Karpas-422 (cell line): ENCODE measurements around the gene NTN5. TPM values are rescaled to one million over a fixed set of nuclear protein-coding genes. Genes with fewer than 3 reads are reported as not detected.
A peak's percentile ranks its signal among the peaks of the same experiment; 100 is the strongest.

Experiments
- DNase-seq: peaks from one replicate; pipeline ENCODE4 v3.0.0-alpha.2; 2015
- H2AFZ ChIP-seq: fragments of 200-600 bp; sonication (generic); 2 replicates; pipeline ENCODE4 v1.6.1; 2014; ENCODE audit warnings: antibody characterized with exemption, low read length, mixed read lengths
- H3K27ac ChIP-seq: fragments of 200-600 bp; sonication (generic); 2 replicates; pipeline ENCODE4 v1.5.1; 2014; ENCODE audit warnings: mild to moderate bottlenecking, low read length, moderate library complexity
- H3K27me3 ChIP-seq: fragments of 200-600 bp; sonication (generic); 2 replicates; pipeline ENCODE4 v1.6.1; 2014; ENCODE audit warnings: low read length, mixed read lengths
- H3K36me3 ChIP-seq: fragments of 200-600 bp; sonication (generic); 2 replicates; pipeline ENCODE4 v1.6.1; 2014; ENCODE audit warnings: low read length, mixed read lengths; ENCODE audit not compliant: insufficient read depth
- H3K4me1 ChIP-seq: fragments of 200-600 bp; sonication (generic); 2 replicates; pipeline ENCODE4 v1.6.1; 2014; ENCODE audit warnings: mild to moderate bottlenecking, low read length, mixed read lengths
- H3K4me2 ChIP-seq: fragments of 200-600 bp; sonication (generic); 2 replicates; pipeline ENCODE4 v1.6.1; 2014; ENCODE audit warnings: low read length, low read depth, mild to moderate bottlenecking; ENCODE audit not compliant: poor library complexity, severe bottlenecking
- H3K4me3 ChIP-seq: fragments of 200-600 bp; sonication (generic); 2 replicates; pipeline ENCODE4 v1.5.1; 2014; ENCODE audit warnings: mild to moderate bottlenecking, antibody characterized with exemption, low read length, mixed read lengths
- H3K79me2 ChIP-seq: fragments of 200-600 bp; sonication (generic); 2 replicates; pipeline ENCODE4 v1.6.1; 2014; ENCODE audit warnings: mild to moderate bottlenecking, low read length, mixed read lengths
- H3K9ac ChIP-seq: fragments of 200-600 bp; sonication (generic); 2 replicates; pipeline ENCODE4 v1.6.0; 2014; ENCODE audit warnings: low read length
- H3K9me2 ChIP-seq: fragments of 200-600 bp; sonication (generic), shearing (Covaris generic); replicated peaks from 2 replicates; pipeline ENCODE4 v1.6.0; 2014; ENCODE audit warnings: mild to moderate bottlenecking, low read length, moderate library complexity; ENCODE audit not compliant: insufficient read depth
- H3K9me3 ChIP-seq: fragments of 300-700, 200-600 bp; sonication (generic); 2 replicates; pipeline ENCODE4 v1.6.1; 2014; ENCODE audit warnings: low read length, mixed read lengths
- H4K20me1 ChIP-seq: fragments of 200-600 bp; sonication (generic); 2 replicates; pipeline ENCODE4 v1.6.1; 2014; ENCODE audit warnings: mild to moderate bottlenecking, antibody characterized with exemption, low read length, low read depth; ENCODE audit not compliant: insufficient read depth
- total RNA-seq: library from RNA; depleted of rRNA; stranded (reverse); fragments of >200 nt; shearing (Covaris generic); gene quantifications from 2 replicates; pipeline ENCODE4 v1.2.3, GENCODE V29; 2014; ENCODE audit warnings: low replicate concordance

The NTN5 gene
- total RNA-seq, 1 experiment from 2014 or later, result not detected

GRCh38 chr19:48669903-48670668, 2.7 kb downstream of the NTN5 start:
- Histone ChIP-seq H3K9ac (no peak overlapping the region), H3K9me3 (no peaks in the 10 kb centered on the region; the same call in 1 of the 2 replicates), H2AFZ (no peak overlapping the region), H3K27ac (no peak overlapping the region), H3K36me3 (no peaks in the 10 kb centered on the region), H3K27me3 (no peaks in the 10 kb centered on the region), H3K4me3 (no peak overlapping the region), H3K9me2 (no peaks in the 10 kb centered on the region), H3K79me2 (no peaks in the 10 kb centered on the region), H3K4me2 (no peak overlapping the region), H4K20me1 (no peaks in the 10 kb centered on the region), H3K4me1 (no peaks in the 10 kb centered on the region)
- no peak for DNase-seq

GRCh38 chr19:48668761-48669160, 4.1 kb downstream of the NTN5 start:
- no peak for DNase-seq
- H3K4me3 ChIP-seq, result no peak overlapping the region
- H4K20me1 ChIP-seq, result no peaks in the 10 kb centered on the region
- H3K27me3 ChIP-seq, result no peaks in the 10 kb centered on the region
- no peak overlapping the region for H3K4me2 ChIP-seq
- H3K36me3 ChIP-seq, result no peaks in the 10 kb centered on the region
- no peak overlapping the region for H3K27ac ChIP-seq
- no peak overlapping the region for H3K9ac ChIP-seq
- no peak overlapping the region for H2AFZ ChIP-seq
- H3K9me3 ChIP-seq, result no peaks in the 10 kb centered on the region; the same call in 1 of the 2 replicates
- H3K4me1 ChIP-seq, result no peaks in the 10 kb centered on the region
- H3K9me2 ChIP-seq, result no peaks in the 10 kb centered on the region
- no peaks in the 10 kb centered on the region for H3K79me2 ChIP-seq

- H4K20me1 ChIP-seq, result no peaks in the 10 kb centered on the region
- H3K27me3 ChIP-seq, result no peaks in the 10 kb centered on the region
- H3K36me3 ChIP-seq, result no peaks in the 10 kb centered on the region
- H3K9me3 ChIP-seq, result no peaks in the 10 kb centered on the region; the same call in 1 of the 2 replicates
- no peak overlapping the region for H3K4me2 ChIP-seq
- H3K4me3 ChIP-seq, result no peak overlapping the region
- H3K9me2 ChIP-seq, result no peaks in the 10 kb centered on the region
- no peak overlapping the region for H2AFZ ChIP-seq
- DNase-seq, result no peak
- no peaks in the 10 kb centered on the region for H3K4me1 ChIP-seq
- no peaks in the 10 kb centered on the region for H3K79me2 ChIP-seq
- H3K9ac ChIP-seq, result no peak overlapping the region
- H3K27ac ChIP-seq, result no peak overlapping the region
Measured at GRCh38 chr19:48668332-48668731, 4.5 kb downstream of the NTN5 start.

GRCh38 chr19:48665786-48666185, 7.0 kb downstream of the NTN5 start:
- Histone ChIP-seq H3K27ac (no peak overlapping the region), H3K79me2 (no peaks in the 10 kb centered on the region), H3K9me2 (no peaks in the 10 kb centered on the region), H3K4me1 (peaks cover 3% of the 10 kb centered on the region), H3K36me3 (no peaks in the 10 kb centered on the region), H3K9ac (no peak overlapping the region), H2AFZ (no peak overlapping the region), H3K9me3 (no peaks in the 10 kb centered on the region; the same call in 1 of the 2 replicates), H3K27me3 (no peaks in the 10 kb centered on the region), H3K4me2 (no peak overlapping the region), H3K4me3 (no peak overlapping the region), H4K20me1 (no peaks in the 10 kb centered on the region)
- DNase-seq, result no peak

- Histone ChIP-seq H3K4me2 (no peak overlapping the region), H3K36me3 (no peaks in the 10 kb centered on the region), H3K9me2 (no peaks in the 10 kb centered on the region), H3K27ac (no peak overlapping the region), H2AFZ (no peak overlapping the region), H3K9ac (no peak overlapping the region), H3K4me1 (peaks cover 5% of the 10 kb centered on the region), H3K27me3 (no peaks in the 10 kb centered on the region), H4K20me1 (no peaks in the 10 kb centered on the region), H3K9me3 (no peaks in the 10 kb centered on the region; the same call in 1 of the 2 replicates), H3K79me2 (no peaks in the 10 kb centered on the region), H3K4me3 (no peak overlapping the region)
- DNase-seq, result no peak
Measured at GRCh38 chr19:48664476-48664875, 8.3 kb downstream of the NTN5 start.

- peaks cover 5% of the 10 kb centered on the region for H3K4me1 ChIP-seq
- no peaks in the 10 kb centered on the region for H3K36me3 ChIP-seq
- H3K4me3 ChIP-seq, result no peak overlapping the region
- no peak for DNase-seq
- H3K27me3 ChIP-seq, result no peaks in the 10 kb centered on the region
- H4K20me1 ChIP-seq, result no peaks in the 10 kb centered on the region
- no peaks in the 10 kb centered on the region for H3K9me2 ChIP-seq
- H3K79me2 ChIP-seq, result no peaks in the 10 kb centered on the region
- no peaks in the 10 kb centered on the region for H3K9me3 ChIP-seq
- H2AFZ ChIP-seq, result no peak overlapping the region
- H3K9ac ChIP-seq, result no peak overlapping the region
- no peak overlapping the region for H3K4me2 ChIP-seq
- no peak overlapping the region for H3K27ac ChIP-seq
Measured at GRCh38 chr19:48663667-48664066, 9.2 kb downstream of the NTN5 start.

- DNase-seq, result no peak
- Histone ChIP-seq H3K9ac (no peak overlapping the region), H2AFZ (no peak overlapping the region)
Measured at GRCh38 chr19:48661711-48662090, 11.1 kb downstream of the NTN5 start.

GRCh38 chr19:48660852-48661710, 11.7 kb downstream of the NTN5 start:
- H2AFZ ChIP-seq, result peak overlapping the region; percentile 65
- H3K4me2 ChIP-seq, result peak overlapping the region; percentile 7
- no peaks in the 10 kb centered on the region for H3K36me3 ChIP-seq
- no peaks in the 10 kb centered on the region for H3K79me2 ChIP-seq
- no peak overlapping the region for H3K27ac ChIP-seq
- peaks cover 5% of the 10 kb centered on the region for H3K4me1 ChIP-seq
- no peaks in the 10 kb centered on the region for H3K9me2 ChIP-seq
- DNase-seq, result peak; percentile 96
- H3K9ac ChIP-seq, result peak overlapping the region; percentile 33; the same call in 1 of the 2 replicates
- no peaks in the 10 kb centered on the region for H4K20me1 ChIP-seq
- peak overlapping the region; percentile 3; the same call in 1 of the 2 replicates for H3K4me3 ChIP-seq
- no peaks in the 10 kb centered on the region for H3K9me3 ChIP-seq
- no peaks in the 10 kb centered on the region for H3K27me3 ChIP-seq

More at GRCh38 chr19:48661711-48662090, 11.1 kb downstream of the NTN5 start:
- Histone ChIP-seq H3K4me3 (no peak overlapping the region), H3K27ac (no peak overlapping the region), H3K27me3 (no peaks in the 10 kb centered on the region), H3K9me2 (no peaks in the 10 kb centered on the region), H3K36me3 (no peaks in the 10 kb centered on the region), H4K20me1 (no peaks in the 10 kb centered on the region), H3K4me2 (no peak overlapping the region), H3K9me3 (no peaks in the 10 kb centered on the region), H3K4me1 (peaks cover 5% of the 10 kb centered on the region), H3K79me2 (no peaks in the 10 kb centered on the region)
